COLO668 (cell line): Measurements from ENCODE around the gene KCNJ18.
"Not testable (repeated sequence)": the region's sequence is repeated elsewhere in the genome, so short reads cannot be mapped to it uniquely, and the experiment has no call there.

Experiments used
- DNase-seq: peaks from one replicate; lab custom pipeline; 2025; ENCODE audit not compliant: unreplicated experiment; lab: John Stamatoyannopoulos, UW

KCNJ18 gene

DNA sequence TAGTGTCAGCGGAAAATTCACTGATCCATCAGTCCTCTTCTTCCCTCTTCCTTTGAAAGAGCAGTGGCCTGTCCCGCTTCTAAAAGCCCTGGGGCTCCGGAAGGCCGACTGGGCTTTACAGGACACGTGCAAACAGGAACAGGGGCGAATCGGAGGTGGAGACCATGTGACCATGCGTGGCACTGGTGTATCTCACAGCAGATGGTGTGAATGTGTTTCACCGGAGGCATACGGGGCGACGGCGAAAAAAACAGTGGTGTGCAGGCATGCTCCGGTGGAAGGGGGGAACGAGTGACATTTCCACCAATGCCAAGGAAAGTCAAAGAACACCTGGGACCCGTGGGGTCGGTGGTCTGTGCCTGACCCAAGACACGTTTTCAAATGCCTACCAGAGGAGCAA, 8.4 kb upstream of the KCNJ18 start:
- DNase-seq, result not testable (repeated sequence)

DNA sequence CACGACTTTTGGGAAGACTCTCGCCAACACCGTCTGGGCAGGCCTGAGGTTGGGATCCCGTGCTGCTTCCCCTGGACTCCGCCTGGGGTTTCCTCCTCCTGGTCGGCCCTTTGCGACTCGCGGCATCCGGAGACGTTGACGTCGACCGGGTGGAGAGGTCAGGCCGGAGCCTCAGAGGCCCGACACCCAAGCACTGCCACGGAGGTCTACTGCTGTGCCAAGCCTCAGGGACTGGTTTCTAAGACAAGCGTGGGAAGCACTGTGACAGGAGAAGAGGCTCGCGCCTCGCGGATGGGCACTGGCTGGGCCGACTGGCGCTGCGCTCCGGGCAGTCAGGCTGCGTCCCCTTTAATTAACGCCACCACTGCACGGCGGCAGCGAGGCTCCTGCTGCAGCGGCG, 7.9 kb upstream of the KCNJ18 start:
- not testable (repeated sequence) for DNase-seq

DNA sequence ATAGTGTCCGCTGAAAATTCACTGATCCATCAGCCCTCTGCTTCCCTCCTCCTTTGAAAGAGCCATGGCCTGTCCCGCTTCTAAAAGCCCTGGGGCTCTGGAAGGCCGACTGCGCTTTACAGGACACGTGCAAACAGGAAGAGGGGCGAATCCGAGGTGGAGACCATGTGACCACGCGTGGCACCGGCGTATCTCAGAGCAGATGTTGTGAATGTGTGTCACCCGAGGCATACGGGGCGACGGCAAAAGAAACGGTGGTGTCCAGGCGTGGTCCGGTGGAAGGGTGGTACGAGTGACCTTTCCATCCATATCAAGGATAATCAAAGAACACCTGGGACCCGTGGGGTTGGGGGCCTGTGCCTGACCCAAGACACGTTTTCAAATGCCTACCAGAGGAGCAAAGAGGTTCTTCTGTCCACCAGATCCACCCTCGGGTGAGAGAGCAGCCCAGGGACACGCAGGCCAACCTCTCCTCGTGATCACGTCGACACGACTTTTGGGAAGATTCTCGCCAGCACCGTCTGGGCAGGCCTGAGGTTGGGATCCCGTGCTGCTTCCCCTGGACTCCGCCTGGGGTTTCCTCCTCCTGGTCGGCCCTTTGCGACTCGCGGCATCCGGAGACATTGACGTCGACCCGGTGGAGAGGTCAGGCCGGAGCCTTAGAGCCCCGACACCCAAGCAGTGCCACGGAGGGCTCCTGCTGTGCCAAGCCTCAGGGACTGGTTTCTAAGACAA, 7.1 kb upstream of the KCNJ18 start:
- DNase-seq, result not testable (repeated sequence)

DNA sequence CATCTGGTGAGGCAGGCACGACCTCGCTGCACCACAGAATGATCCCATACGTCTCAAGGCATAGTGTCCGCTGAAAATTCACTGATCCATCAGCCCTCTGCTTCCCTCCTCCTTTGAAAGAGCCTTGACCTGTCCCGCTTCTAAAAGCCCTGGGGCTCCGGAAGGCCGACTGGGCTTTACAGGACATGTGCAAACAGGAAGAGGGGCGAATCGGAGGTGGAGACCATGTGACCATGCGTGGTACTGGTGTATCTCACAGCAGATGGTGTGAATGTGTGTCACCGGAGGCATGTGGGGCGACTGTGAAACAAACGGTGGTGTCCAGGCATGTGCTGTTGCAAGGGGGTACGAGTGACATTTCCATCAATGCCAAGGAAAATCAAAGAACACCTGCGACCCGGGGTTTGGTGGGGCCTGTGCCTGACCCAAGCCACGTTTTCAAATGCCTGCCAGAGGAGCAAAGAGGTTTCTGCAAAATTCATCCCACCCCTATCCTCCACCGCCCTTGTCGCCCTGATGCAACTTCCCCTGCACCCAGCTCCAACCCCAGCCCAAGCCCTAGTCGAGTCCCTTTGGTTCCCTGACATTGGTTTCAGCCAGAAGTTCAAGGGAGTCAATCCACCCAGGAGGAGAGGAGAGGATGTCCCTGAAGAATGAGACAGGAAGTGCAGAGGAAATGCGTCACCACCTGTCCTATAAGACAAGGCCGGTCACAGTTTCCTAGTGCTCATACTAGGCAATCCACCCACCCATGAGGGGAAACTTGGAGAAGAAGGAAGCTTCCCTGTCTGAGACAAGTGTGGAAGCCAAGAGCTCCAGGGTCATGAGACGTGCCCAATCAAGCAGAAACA, 5.9 kb upstream of the KCNJ18 start:
- no peak for DNase-seq

DNA sequence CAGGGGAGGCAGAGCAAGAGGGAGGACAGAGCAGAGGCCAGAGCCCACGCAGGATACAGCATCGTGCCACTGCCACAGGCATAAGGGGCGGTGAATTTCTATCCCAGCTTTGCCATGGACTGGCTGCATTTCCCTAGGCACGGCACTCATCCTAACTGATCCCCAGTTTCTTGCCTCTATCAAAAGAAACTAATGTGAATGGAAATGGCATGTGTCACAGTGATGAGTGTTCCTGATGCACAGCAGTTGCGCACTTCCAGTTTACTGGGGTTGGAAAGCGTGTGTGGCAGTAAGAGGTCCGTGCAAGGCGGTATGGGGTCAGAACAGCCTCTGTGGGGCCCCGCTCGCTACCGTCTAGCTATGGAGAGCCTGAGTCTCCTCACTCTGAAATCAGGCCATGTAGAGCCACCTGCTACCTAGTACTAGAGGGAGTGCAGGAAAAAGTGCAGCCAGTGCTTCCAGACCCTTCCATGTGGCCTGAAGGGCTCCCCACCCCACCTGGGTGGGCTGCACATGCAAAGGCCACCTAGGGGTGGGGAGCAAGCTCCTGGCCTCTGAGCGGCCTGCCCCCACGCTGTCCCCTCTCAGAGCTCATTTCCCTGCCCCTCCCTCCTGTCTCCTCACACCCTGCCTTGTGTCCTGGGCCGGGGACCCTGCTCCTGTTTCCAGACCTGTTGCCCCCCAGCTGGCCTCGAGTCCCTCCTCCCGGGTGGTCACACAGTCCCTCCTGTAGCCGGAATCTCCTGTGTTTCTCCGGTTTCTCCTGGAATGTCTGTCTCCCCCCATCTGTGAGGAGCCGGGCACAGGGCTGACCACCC, 5.0 kb upstream of the KCNJ18 start:
- DNase-seq, result no peak

DNA sequence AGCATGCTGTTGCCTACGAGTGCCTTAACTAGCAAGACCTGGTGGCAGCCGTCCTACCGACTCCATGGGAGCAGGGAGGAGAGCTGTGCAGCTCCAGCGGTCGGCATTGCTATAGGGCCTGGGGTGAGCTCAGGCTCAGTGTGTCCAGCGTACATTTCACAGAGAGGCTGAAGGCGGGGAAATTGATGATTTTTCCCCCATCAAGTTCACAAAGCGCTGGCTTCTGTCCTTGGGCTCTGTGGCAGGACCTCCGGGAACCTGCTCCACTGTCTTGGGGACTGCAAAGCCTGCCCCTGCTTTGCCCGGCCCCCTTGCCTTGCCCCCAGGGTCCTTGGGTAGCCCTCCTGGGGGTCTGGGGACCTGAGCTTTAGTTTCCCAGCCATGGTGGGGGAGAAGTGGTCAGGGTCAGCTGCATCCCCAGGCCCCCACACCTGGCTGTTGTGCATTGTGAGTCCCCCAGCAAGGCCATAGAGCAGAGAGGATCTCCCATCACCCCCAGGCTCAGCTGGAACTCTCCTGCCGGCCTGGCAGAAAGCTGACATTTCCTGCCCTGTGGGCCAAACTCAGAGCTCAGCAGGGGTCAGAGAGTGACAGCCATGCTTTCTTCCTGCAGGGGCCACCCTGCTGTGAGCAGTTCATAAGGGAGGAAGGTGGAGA, 3.9 kb upstream of the KCNJ18 start:
- DNase-seq, result no peak

DNA sequence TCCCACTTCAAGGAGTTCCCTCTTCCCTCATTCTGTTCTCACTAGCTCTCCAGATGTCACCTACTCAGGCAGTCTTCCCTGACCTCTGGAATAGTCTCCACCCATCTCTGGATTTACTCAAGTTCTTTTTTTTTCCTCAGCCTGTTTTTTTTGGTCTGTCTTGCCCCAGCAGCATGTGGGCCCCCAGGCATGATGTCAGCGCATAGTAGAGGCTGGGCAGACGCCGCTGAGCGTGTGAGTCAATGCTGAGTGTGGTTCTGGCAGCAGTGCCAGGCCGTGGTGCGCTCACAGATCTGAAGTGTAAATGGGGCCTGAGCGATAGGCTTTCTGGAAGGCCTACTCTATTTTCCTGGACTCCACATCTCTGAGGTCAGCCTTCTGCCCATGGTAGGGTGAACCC, 2.7 kb upstream of the KCNJ18 start:
- no peak for DNase-seq

DNA sequence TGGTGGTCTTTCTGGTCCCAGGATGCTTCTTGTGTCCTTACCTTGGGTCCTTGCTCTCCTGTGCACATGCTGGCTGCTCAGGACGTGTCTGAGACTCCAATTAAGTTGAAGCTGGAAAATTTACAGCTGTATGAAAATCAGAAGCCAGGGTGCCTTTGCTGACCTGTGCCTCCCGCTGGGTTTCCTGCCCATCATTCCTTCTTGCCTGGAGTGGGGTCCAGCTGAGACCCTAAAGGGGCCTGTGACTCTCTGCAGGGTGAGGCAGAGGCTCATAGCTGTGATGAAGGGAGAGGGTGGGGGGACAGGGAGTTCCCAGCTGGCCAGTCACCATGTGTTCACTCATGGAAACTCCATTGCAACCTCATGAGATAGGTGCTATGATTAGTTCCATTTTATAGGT, 1.5 kb upstream of the KCNJ18 start:
- not testable (repeated sequence) for DNase-seq

DNA sequence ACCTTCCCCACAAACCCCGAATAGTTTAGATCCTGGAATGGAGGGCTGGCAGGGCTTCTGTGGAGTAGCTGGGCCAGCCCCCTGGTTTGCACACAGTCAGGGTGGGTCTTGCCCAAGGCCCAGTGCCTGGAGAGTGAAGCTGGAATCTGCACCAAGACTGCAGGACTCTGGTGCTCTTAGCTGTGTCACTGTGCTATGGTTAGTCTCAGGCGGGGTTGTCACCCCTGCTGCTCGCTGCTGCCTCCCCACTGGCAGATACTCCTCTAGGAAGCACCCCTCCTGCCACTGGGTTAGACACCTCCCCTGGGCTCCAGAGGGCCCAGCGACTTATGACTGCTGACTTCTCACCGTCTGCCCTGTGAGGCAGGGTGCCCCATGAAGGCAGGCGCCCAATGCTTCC, 842 bp upstream of the KCNJ18 start:
- DNase-seq, result not testable (repeated sequence)

DNA sequence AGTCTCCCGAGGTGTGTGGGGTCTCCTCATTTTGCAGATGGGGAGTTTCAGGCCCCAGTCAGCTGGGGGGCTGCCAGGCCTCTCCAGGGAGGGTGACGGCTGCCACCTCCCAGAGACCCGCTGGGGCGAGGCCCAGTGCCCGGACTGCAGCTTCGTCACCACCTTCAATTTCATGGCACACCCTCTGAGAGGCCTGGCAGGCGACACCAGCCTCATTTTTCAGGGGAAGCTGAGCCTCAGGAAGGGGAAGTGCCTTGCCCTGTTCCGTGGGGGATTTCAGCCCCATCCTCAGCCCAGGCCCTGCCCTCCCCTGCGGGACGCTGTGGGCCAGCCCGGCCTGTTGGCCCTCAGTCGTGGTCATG, 362 bp downstream of the KCNJ18 start:
- not testable (repeated sequence) for DNase-seq

DNA sequence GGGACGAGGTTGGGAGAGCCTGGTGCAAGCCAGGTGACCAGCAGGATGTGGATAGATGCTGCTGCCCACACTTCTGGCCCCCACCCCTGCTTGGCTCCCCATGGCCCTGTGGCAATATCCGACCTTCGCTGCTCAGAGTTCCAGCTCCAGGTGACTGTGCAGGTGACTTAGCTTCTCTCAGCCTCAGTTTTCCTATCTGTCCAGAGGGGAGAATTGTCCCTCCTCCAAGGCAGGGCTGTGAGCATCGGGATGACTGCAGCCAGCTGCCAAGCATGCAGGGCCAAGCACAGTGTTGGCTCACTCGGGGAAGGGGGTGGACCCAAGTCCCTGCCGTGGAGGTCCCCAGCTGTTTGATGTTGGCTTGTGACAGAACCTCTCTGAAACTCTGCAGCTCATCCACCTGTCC, 1.1 kb downstream of the KCNJ18 start:
- not testable (repeated sequence) for DNase-seq

DNA sequence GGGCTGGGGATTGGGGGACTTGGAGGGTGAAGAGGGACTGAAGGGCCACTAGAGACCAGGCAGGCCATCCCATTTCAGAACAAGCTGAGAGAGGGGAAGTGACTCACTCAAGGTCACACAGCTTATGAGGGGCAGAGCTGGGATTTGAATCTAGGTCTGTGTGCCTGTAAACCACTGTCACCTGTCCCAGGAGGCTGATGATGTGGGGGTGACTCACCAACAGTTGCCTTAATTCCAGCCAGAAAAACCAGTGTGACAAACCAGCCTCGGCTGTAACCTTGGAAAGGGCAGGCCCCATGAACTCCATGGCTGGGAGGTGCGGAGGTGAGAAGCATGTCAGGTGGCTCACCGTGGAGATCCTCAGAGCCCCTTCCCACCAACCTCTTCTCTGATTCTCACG, 1.6 kb downstream of the KCNJ18 start:
- DNase-seq, result not testable (repeated sequence)

DNA sequence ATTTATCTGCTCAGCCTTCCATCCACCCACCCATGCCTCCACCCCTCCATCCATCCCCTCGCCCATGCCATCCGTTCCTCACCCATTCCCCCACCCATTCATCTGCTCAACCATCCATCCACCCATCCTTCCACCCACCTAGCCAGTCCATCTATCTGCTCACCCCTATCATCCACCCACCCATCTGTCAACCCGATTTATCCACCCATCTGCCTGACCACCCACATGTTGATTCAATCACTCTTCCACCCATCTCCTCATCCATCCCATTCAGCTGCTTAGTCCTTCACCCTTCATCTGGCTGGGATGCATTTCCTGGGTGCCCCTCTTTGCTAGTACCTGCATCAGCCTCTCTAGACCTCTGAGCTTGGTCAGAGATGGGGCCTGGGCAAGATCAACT, 3.9 kb downstream of the KCNJ18 start:
- not testable (repeated sequence) for DNase-seq

DNA sequence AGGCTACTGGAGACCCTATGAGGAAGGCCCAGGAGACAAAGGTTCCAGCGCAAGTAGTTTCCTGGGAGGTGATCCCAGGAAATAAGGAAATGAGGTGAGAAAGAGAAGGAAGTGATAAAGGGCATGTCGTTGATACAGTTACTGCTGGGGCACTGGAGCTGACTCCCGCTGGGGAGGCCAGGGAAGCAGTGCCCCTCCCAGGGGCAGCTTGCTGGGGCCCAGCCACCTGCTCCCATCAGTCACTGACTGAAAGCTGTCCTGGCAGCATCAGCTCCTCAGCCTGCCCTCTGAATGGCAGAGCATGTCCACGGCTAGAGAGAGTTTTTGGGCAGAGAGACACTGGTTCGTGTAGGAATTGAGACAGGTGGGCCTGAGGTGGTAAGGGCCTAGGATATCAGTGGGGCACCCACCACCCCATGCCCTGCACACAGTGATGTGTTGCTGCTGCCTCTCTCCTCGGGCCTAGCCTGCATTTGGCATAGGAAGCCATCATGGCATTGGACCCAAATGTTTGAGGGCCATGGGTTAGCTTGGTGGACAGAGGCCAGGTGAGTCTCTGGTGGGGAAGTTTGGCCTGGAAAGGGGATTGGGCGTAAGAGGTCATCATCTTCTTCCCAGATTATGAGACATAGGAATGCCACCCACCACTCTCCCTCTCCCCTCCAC, 4.7 kb downstream of the KCNJ18 start:
- not testable (repeated sequence) for DNase-seq

DNA sequence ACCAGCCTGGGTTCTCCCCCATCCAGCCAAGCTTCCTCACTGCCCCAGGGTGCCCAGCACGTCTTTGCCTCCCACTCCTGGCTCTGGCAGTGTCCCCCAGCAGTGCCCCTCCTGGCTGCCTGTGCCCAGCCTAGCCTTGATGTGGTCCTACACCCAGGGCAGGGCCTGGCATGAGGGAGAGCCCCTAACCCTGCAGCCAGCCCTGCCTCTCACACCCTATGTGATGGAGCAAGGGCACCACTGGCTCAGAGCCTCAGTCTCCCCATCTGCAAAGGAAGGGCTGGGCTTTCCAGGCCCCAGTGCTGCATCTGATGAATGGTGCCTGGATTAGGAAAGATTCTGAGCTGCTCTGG, 5.2 kb downstream of the KCNJ18 start:
- DNase-seq, result not testable (repeated sequence)

DNA sequence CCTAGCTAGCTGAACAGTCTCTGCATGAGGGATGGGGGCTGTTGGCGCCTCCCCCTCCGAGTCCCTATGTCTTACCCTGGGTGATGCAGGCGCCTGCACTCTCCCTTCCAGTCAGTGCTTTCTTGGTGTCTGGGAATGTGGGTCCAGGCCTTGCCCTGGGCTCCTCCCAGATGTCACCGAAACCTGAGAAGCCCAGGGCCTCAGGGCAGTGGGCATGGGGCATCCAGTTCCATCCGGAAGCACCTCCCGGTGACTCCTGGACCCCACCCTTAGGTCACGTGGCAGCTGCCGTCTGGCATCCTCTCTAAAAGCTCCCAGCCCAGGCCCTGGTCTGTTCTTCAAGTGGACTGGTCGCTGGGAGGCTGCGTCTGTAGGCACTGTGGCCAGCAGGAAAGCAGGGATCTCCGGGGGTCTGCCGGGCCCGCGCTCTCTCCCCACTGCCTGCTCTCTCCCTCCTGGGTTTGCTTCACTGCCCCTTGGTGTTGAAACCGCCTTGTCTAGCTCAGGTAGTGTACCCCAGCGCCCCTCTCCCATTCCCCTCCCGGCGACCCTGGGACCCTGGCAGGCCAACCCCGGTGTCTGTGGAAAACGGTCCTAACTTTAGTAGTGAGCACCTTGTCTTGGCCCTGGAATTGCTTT, 6.2 kb downstream of the KCNJ18 start:
- DNase-seq, result not testable (repeated sequence)

DNA sequence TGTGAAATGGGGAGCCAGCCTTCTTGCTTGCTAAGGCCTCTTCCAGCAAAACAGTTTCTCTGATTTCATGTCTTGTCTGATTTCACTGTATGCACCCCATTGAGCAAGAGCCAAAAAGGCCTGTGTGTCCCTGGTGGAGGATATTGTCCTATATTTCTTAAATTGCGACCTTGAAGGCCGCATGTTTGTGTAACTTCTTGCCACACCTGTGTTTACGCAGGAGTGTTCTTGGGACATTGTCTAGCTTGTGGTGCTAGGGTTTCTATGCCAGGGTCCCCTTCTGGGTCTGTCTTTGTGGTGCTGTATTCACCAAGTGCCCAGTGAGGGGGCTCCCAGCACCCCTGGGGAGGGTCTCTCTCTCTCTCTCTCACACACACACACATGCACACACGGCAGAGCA, 6.8 kb downstream of the KCNJ18 start:
- not testable (repeated sequence) for DNase-seq

DNA sequence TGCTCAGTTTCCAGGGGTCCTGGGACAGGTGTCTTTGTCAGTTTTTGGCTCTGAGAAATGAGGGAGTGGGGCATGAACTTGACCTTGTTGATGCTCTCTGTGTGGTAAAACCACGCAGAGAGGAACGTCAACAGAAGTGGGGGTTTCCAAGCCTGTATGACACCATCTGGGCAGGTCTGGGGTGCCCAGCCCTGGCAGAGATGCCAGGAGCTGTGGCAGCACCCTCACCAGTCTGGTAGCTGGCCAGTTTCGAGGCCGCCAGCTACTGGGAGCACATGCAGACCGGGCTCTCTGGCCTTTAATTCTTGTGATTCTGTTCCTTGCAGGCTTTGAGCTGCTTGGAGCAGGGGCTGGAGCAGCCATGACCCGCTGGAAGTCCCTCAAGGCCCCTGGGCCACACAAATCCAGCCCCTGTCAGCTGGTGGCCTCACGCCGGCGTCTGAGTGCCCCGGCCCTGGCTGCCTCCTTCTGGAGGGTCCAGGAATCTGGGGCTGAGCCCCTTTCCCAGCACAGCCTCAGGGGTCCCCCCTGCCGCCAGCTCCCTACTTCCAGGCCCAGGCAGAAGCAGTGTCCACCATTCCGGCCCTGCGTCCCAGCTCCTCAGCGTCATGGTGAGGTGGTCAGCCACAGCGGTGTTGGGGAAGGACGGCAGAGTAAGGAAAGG, 7.4 kb downstream of the KCNJ18 start:
- not testable (repeated sequence) for DNase-seq

DNA sequence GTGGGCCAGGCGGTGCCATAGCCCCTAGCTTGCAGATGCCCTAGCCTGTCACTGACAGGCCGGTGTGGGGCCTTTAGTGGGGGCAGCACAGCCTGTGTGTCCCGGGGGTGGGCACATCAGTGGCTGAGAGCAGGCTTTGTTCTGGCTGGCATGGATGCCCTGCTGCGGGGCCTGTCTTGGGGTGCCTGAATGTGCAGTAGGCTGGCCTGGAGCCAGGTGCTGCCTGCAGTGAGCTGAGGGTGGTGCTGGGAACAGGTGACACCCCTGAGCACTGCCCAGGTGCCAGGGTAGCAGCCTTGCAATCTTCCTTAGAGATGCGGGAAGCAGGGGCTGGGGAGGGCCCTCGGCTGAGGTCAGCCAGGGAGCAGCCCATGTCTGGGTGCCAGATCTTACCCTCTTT, 8.8 kb downstream of the KCNJ18 start:
- DNase-seq, result not testable (repeated sequence)
